Fibroblast of pulmonary artery (primary cell): Measurements from ENCODE around the gene PDE3B.
"Not testable (repeated sequence)": the region's sequence is repeated elsewhere in the genome, so short reads cannot be mapped to it uniquely, and the experiment has no call there.

Source experiments
- DNase-seq: peaks from one replicate; pipeline ENCODE4 v3.0.0-alpha.2; 2010; ENCODE audit warnings: low read depth
- H3K4me3 ChIP-seq: replicated peaks from 2 replicates; pipeline ENCODE4 v1.5.1; 2011; ENCODE audit warnings: low read depth, mild to moderate bottlenecking, control low read depth, low read length, moderate library complexity
- CTCF ChIP-seq: IDR thresholded peaks from 2 replicates; pipeline ENCODE4 v1.5.1; 2011; ENCODE audit warnings: mild to moderate bottlenecking, control low read depth, low read length, inconsistent platforms; ENCODE audit errors: missing control alignments

Gene PDE3B

GRCh38 chr11:14789879-14790484 lies 146.4 kb downstream of the PDE3B start:
- H3K4me3 ChIP-seq, result no peak overlapping the region
- TF ChIP-seq CTCF, result peak; percentile 54
- DNase-seq, result peak; percentile 41

- DNase-seq, result peak; percentile 22
- H3K4me3 ChIP-seq, result no peak overlapping the region
- no peak for TF ChIP-seq CTCF
Measured at GRCh38 chr11:14793546-14793945, 149.9 kb downstream of the PDE3B start.

GRCh38 chr11:14796028-14796427 lies 152.4 kb downstream of the PDE3B start:
- not testable (repeated sequence) for DNase-seq, H3K4me3 ChIP-seq

- DNase-seq, result no peak
- no peak for TF ChIP-seq CTCF
- H3K4me3 ChIP-seq, result no peak overlapping the region
Measured at GRCh38 chr11:14803846-14804245, 160.2 kb downstream of the PDE3B start.

- DNase-seq, result no peak
- no peak for TF ChIP-seq CTCF
- H3K4me3 ChIP-seq, result no peak overlapping the region
Measured at GRCh38 chr11:14809466-14809865, 165.9 kb downstream of the PDE3B start.

- no peak for TF ChIP-seq CTCF
- DNase-seq, result no peak
- H3K4me3 ChIP-seq, result no peak overlapping the region
Measured at GRCh38 chr11:14812757-14813156, 169.2 kb downstream of the PDE3B start.

GRCh38 chr11:14813516-14813915 lies 169.9 kb downstream of the PDE3B start:
- no peak for DNase-seq
- no peak overlapping the region for H3K4me3 ChIP-seq
- no peak for TF ChIP-seq CTCF
